HL-60 (cell line): ENCODE measurements around the gene VIPR2.

ENCODE experiments used
- CTCF ChIP-seq: IDR thresholded peaks from one replicate; pipeline ENCODE4 v1.5.1; 2011; ENCODE audit warnings: low read length, control low read depth, inconsistent platforms; ENCODE audit not compliant: insufficient read depth
- GABPA ChIP-seq: IDR thresholded peaks from 2 replicates; pipeline ENCODE4 v1.6.1; 2012; ENCODE audit warnings: low read depth

DNA sequence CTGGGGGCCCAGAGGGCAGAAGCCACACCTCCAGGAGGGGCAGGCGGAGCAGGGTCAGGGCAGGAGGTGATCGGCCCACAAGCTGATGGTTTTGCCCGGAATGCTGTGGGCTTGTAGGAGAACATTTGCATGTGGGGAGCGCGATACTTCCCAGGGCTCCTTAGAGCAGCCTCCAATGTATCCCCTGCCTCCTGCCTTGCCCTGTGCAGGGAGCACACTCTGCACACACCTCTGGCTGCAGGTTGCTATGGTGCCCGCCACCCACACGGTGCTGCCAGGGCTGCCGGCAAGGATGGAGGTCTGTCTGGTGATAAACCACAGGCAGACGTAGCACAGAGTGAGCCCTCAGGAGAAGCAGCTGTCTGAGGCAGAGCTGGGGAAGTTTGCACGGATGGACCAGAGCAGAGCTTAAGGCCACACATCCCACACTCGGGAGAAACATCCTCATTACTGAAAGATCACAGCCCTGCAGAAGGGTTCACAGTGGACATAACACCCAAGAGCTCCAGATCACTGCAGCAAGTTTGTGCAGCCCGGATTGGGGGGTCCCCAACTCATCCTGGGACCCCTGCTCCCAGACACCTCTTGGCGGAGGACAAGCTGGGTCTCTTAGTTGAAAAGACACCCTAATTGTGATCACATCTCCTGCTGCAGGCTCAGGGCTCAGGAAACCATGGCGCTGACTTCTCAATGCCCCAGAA is 41.8 kb downstream of the VIPR2 start:
- no peak for TF ChIP-seq GABPA
- no peak for TF ChIP-seq CTCF
